Large intestine (tissue), 3 donors: ENCODE measurements around the gene TBL1XR1. TPM values are rescaled to one million over a fixed set of nuclear protein-coding genes. Genes with fewer than 3 reads are reported as not detected.
"Not testable (repeated sequence)": the region's sequence is repeated elsewhere in the genome, so short reads cannot be mapped to it uniquely, and the experiment has no call there.

ENCODE experiments used
- DNase-seq, 2 donors: peaks; one replicate each; pipeline versions ENCODE4 v3.0.0 to v3.0.0-alpha.2; 2013
- H3K27ac ChIP-seq: one replicate; pipeline ENCODE4 v1.5.1; 2013; ENCODE audit warnings: low read length
- H3K27me3 ChIP-seq: 2 replicates; pipeline ENCODE4 v1.6.1; 2013; ENCODE audit warnings: low read length; ENCODE audit not compliant: control insufficient read depth, insufficient read depth
- H3K36me3 ChIP-seq: 2 replicates; pipeline ENCODE4 v1.6.1; 2013; ENCODE audit warnings: low read length; ENCODE audit not compliant: control insufficient read depth, insufficient read depth
- H3K4me1 ChIP-seq: one replicate; pipeline ENCODE4 v1.6.1; 2013; ENCODE audit warnings: low read length; ENCODE audit not compliant: control insufficient read depth, insufficient read depth
- H3K4me3 ChIP-seq: one replicate; pipeline ENCODE4 v1.5.1; 2013; ENCODE audit warnings: low read length
- H3K9me3 ChIP-seq: one replicate; pipeline ENCODE4 v1.6.1; 2013; ENCODE audit warnings: mild to moderate bottlenecking, low read depth, low read length, moderate library complexity; ENCODE audit not compliant: control insufficient read depth
- WGBS: methylation state at CpG from one replicate; pipeline ENCODE4 v1.1.5; 2013; ENCODE audit warnings: low lambda C conversion rate; ENCODE audit not compliant: insufficient coverage; 5-methylcytosine and 5-hydroxymethylcytosine counted together
- polyA plus RNA-seq: library from polyadenylated mRNA; unstranded; fragments of 120-200 nt; gene quantifications from one replicate; pipeline ENCODE4 v1.2.1, GENCODE V29; 2013

Gene TBL1XR1
- polyA plus RNA-seq, 1 donor, result 75.7 TPM

- no CpG with 5 or more reads among the region's 10 CpGs for WGBS
- H3K4me1 ChIP-seq, result peaks cover 8% of the 10 kb centered on the region
- DNase-seq, result peak in 1 of 2 donors; percentile 67
- H3K9me3 ChIP-seq, result no peaks in the 10 kb centered on the region
- H3K4me3 ChIP-seq, result peak overlapping the region; percentile 97
- H3K36me3 ChIP-seq, result no peaks in the 10 kb centered on the region
- no peaks in the 10 kb centered on the region for H3K27me3 ChIP-seq
- H3K27ac ChIP-seq, result peak overlapping the region; percentile 98
Measured at GRCh38 chr3:177196008-177196455, 1.2 kb downstream of the TBL1XR1 start.

DNA sequence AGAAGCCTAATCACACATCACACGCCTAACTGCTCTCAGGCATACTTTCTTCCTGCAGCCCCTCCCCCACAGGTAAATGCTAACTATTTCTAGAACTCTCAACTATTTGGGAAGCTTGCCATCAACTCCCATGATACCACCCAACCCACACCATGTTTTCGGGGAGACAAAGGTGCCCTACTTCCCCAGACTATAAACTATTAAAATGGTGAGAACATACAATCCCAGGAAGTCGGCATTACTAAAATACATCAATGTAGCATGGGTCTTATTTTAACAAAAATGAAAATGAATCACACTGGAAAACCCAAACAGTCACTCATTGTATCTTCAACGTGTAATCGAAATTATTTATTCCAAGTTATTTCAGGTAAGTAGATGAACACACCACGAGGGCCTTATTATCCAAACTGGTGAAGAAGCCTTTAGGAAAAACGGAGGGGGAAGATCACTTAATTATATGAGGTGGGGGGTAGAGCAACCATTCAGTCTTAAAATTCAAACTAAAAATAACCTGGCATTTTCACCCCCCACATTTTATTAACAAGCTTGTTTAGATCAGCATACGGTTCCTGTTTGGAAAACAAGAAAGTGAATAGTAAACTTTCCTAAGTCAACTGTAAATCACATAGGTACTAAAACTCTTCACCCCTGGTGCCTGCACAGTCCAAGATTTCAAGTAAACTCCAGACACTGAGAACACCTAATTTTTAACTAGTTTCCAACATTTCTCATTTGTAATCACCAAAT is 1.9 kb downstream of the TBL1XR1 start:
- Histone ChIP-seq H3K36me3 (no peaks in the 10 kb centered on the region), H3K4me3 (peak overlapping the region; percentile 97), H3K27ac (peak overlapping the region; percentile 98), H3K4me1 (peaks cover 8% of the 10 kb centered on the region), H3K9me3 (no peaks in the 10 kb centered on the region), H3K27me3 (no peaks in the 10 kb centered on the region)
- WGBS, result 0% methylated on average over 2 of the region's 8 CpGs
- DNase-seq, result peak in 1 of 2 donors; percentile 75

DNA sequence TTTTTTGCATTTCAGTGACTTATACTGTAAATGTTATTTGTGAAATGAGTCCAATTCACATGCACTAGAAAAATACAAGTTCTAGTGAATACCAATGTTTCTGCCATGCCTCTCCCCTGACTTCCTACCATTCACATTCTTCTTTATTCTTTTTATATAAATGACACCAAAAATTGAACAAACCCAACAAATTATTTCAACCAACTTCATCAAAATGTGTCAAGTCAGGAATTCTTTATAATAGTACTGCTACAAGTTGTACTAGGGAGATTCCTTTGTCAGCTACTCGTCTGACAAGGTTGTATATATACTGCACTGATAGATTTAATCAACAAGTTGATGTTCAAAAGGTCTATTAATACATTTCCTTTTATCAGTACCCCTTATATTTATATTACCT is 3.0 kb downstream of the TBL1XR1 start:
- Histone ChIP-seq H3K36me3 (no peaks in the 10 kb centered on the region), H3K4me3 (peak overlapping the region; percentile 97), H3K27ac (peak overlapping the region; percentile 98), H3K27me3 (no peaks in the 10 kb centered on the region), H3K4me1 (peaks cover 8% of the 10 kb centered on the region), H3K9me3 (no peaks in the 10 kb centered on the region)
- WGBS, result 0% methylated on average over 1 of the region's 1 CpG
- no peak for DNase-seq

DNA sequence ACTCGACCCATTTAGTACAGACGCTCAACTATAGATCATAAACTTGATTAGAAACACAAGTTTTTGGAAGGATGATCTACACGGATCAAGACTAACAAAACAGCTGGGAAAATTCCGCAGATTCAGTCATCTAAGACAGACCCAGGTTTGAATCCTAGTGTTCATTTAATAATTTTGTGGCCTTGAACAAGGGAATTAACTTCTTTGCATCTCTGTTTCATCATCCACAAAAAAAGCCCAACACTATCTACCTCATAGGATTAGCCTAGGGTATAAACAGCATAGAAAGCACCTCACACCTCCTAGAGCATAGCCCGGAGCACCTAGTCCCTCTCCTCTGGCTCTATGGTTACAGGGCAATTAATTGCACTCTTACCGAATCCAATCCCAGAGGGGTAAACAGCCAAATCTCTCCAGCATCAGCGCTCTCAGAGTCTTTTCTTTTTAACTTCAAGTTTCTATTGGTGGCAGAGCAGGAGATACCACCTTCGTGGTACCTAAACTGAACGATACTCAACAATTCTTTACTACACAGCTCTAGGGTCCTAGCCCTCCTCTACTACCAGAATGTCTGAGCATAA is 3.5 kb downstream of the TBL1XR1 start:
- no peak overlapping the region for H3K4me3 ChIP-seq
- 41% methylated on average over 4 of the region's 9 CpGs for WGBS
- no peaks in the 10 kb centered on the region for H3K9me3 ChIP-seq
- peaks cover 4% of the 10 kb centered on the region for H3K4me1 ChIP-seq
- peak overlapping the region; percentile 10 for H3K27ac ChIP-seq
- no peaks in the 10 kb centered on the region for H3K27me3 ChIP-seq
- DNase-seq, result no peak
- no peaks in the 10 kb centered on the region for H3K36me3 ChIP-seq

DNA sequence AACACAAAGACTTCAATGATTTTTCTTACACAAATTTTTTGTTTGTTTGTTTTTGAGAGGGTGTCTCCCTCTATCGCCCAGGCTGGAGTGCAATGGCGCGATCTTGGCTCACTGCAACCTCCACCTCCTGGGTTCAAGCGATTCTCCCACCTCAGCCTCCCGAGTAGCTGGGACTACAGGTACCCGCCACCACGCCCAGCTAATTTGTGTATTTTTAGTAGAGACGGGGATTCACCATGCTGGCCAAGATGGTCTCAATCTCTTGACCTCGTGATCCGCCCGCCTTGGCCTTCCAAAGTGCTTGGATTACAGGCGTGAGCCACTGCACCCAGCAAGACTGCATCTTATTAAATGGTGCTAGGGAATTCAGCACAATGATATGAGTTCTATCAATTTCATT is 4.0 kb downstream of the TBL1XR1 start:
- H3K27ac ChIP-seq, H3K36me3 ChIP-seq, H3K9me3 ChIP-seq, H3K27me3 ChIP-seq, DNase-seq, H3K4me3 ChIP-seq, H3K4me1 ChIP-seq: not testable (repeated sequence)
- WGBS, result no CpG with 5 or more reads among the region's 12 CpGs

DNA sequence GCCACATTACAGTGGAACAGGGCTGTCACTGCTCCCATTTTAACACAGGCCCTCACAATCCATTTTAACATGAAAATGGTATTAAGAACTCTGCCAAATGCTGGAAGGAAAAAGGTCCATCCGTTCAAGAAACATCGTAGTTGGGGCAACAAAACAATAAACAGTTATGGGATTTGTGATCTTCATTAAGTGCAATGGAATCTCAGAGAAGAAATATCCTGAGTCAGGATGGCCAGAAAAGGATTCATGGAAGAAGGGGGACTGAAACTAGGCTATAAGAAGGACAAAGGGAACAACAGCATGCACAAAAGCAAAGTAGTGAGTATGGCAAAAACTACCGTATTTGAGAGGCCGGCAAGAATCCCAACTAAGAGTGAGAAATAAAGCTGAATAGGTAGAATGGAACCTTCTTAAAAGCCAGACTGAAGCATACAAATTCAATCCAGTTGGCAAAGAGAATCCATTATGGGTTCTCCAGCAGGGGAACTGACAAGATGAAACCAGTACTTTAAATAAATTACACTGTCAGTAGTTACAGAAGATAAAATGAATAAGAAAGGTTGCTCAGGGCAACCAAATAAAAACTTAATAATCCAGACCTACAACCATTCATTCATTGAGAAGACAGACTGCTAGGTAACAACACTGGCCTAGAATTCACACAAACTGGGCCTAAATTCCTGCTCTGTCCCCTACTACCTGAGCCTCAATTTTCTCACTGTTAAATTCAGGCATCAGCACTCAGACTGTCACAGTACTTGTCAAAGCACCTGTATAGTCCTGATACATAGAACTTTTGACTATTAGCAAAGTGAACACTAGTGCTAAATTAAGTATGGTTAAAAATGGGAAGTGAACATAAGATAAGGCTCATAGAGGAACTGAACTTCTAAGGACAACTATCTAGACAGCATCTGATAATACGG is 6.3 kb downstream of the TBL1XR1 start:
- no peak for DNase-seq

GRCh38 chr3:177190184-177190583 is 7.1 kb downstream of the TBL1XR1 start:
- not testable (repeated sequence) for H3K4me3 ChIP-seq, H3K4me1 ChIP-seq, H3K36me3 ChIP-seq, H3K27me3 ChIP-seq, H3K9me3 ChIP-seq, DNase-seq, H3K27ac ChIP-seq
- 100% methylated on average over 3 of the region's 5 CpGs for WGBS

More for the DNA sequence above, 6.3 kb downstream of the TBL1XR1 start:
- 52% methylated on average over 3 of the region's 5 CpGs for WGBS
- Histone ChIP-seq H3K9me3 (no peaks in the 10 kb centered on the region), H3K4me1 (no peaks in the 10 kb centered on the region), H3K36me3 (no peaks in the 10 kb centered on the region), H3K27me3 (no peaks in the 10 kb centered on the region), H3K4me3 (no peak overlapping the region), H3K27ac (no peak overlapping the region)

GRCh38 chr3:177188325-177188724 is 9.0 kb downstream of the TBL1XR1 start:
- not testable (repeated sequence) for H3K27ac ChIP-seq, H3K9me3 ChIP-seq, H3K4me3 ChIP-seq, H3K27me3 ChIP-seq, H3K36me3 ChIP-seq, DNase-seq, H3K4me1 ChIP-seq
- no CpG with 5 or more reads among the region's 4 CpGs for WGBS

- no peak overlapping the region for H3K27ac ChIP-seq
- no peaks in the 10 kb centered on the region for H3K36me3 ChIP-seq
- 67% methylated on average over 1 of the region's 1 CpG for WGBS
- H3K9me3 ChIP-seq, result no peaks in the 10 kb centered on the region
- no peaks in the 10 kb centered on the region for H3K27me3 ChIP-seq
- no peaks in the 10 kb centered on the region for H3K4me1 ChIP-seq
- no peak overlapping the region for H3K4me3 ChIP-seq
- DNase-seq, result no peak
Measured at GRCh38 chr3:177186306-177186705, 11.0 kb downstream of the TBL1XR1 start.

DNA sequence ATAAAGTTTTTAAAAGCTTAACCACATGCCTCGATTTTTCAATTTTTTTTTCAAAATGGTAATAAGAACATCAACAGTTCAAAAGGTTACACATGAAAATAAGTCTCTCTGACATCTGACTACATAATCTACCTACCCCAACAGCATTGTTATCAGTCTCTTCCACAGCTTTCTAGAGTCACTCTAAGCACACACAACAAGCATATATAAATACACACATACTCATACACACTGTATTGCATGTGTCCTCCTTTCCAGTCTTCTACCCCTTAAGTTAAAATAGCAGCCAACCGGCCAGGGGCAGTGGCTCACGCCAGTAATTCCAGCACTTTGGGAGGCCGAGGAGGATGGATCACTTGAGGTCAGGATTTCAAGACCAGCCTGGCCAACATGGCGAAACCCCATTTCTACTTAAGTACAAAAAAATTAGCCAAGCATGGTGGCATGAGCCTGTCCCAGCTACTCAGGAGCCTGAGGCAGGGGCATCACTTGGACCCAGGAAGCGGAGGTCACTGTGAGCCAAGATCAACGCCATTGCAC is 12.2 kb downstream of the TBL1XR1 start:
- no peak for DNase-seq
- H3K27ac ChIP-seq, result no peak overlapping the region
- H3K27me3 ChIP-seq, result no peaks in the 10 kb centered on the region
- H3K4me1 ChIP-seq, result no peaks in the 10 kb centered on the region
- WGBS, result 71% methylated on average over 1 of the region's 7 CpGs
- H3K36me3 ChIP-seq, result no peaks in the 10 kb centered on the region
- H3K9me3 ChIP-seq, result no peaks in the 10 kb centered on the region
- no peak overlapping the region for H3K4me3 ChIP-seq
